A549 (cell line): ENCODE results near the gene GDPD3. TPM values are rescaled to one million over a fixed set of nuclear protein-coding genes. Genes with fewer than 3 reads are reported as not detected.

ENCODE experiments used
- ATAC-seq, 2 experiments: fragments of 200-7000 bp in 1 of 2; fragments of >200 bp in 1 of 2; cut with Nextera tagmentation in 1 of 2; cut with Tn5 transposase in 1 of 2; 3 replicates each; pipeline versions ENCODE4 v1.8.0 to v1.9.1; 2018 to 2020; ENCODE audit warnings: mild to moderate bottlenecking in 1 of 2, moderate library complexity in 1 of 2
- CTCF ChIA-PET: fragments of 300-600 bp; sonication (Branson Sonifier 250); formaldehyde crosslinking; extraction: SDS; loops from one replicate; lab custom pipeline; 2021; ENCODE audit warnings: antibody characterized with exemption, inconsistent platforms; lab: Yijun Ruan, JAX
- POLR2A ChIA-PET: fragments of 350-600 bp; formaldehyde crosslinking; extraction: SDS; loops from one replicate; lab custom pipeline; 2021; ENCODE audit warnings: antibody characterized with exemption, inconsistent platforms; lab: Yijun Ruan, JAX
- DNase-seq, 2 experiments: peaks; one replicate each; pipeline versions ENCODE4 v3.0.0 to v3.0.0-alpha.2; 2011 to 2016; ENCODE audit warnings: low read depth in 1 of 2, low spot score in 1 of 2
- FAIRE-seq: peaks from 2 replicates; lab custom pipeline; 2011; peaks lifted over from hg19 to GRCh38; lab: Jason Lieb, UNC
- H3K27ac ChIP-seq, 2 experiments: fragments of >200 bp; sonication (Bioruptor Twin); formaldehyde crosslinking; 3 replicates each; pipeline ENCODE4 v1.5.1; 2016 to 2017
- H3K4me1 ChIP-seq: fragments of >200 bp; sonication (Bioruptor Twin); formaldehyde crosslinking; 3 replicates; pipeline ENCODE4 v1.6.1; 2016
- H3K4me2 ChIP-seq: fragments of >200 bp; sonication (Bioruptor Twin); formaldehyde crosslinking; 3 replicates; pipeline ENCODE4 v1.6.1; 2016
- H3K4me3 ChIP-seq: fragments of >200 bp; sonication (Bioruptor Twin); formaldehyde crosslinking; 3 replicates; pipeline ENCODE4 v1.5.1; 2016
- H3K9me3 ChIP-seq: fragments of >200 bp; sonication (Bioruptor Twin); formaldehyde crosslinking; 3 replicates; pipeline ENCODE4 v1.6.1; 2016
- BHLHE40 ChIP-seq: IDR thresholded peaks from 2 replicates; pipeline ENCODE4 v1.6.1; 2012; ENCODE audit warnings: low read depth, low read length, inconsistent platforms
- CHD4 ChIP-seq: fragments of 200-600 bp; sonication (generic); IDR thresholded peaks from 2 replicates; pipeline ENCODE4 v1.6.1; 2016; ENCODE audit warnings: antibody characterized with exemption, mild to moderate bottlenecking, borderline replicate concordance
- EHMT2 ChIP-seq: fragments of 200-600 bp; sonication (generic); IDR thresholded peaks from 2 replicates; pipeline ENCODE4 v1.6.1; 2016; ENCODE audit warnings: antibody characterized with exemption, low read depth, mild to moderate bottlenecking, moderate library complexity
- FOSB ChIP-seq: fragments of 250-450 bp; sonication (Bioruptor Pico); IDR thresholded peaks from 2 replicates; pipeline ENCODE4 v1.5.0; 2020; ENCODE audit warnings: mild to moderate bottlenecking, moderate library complexity
- FOXS1 ChIP-seq: fragments of 250-450 bp; sonication (Bioruptor Pico); IDR thresholded peaks from 2 replicates; pipeline ENCODE4 v1.5.0; 2020; ENCODE audit warnings: mild to moderate bottlenecking, moderate library complexity
- HOXA7 ChIP-seq: fragments of 250-450 bp; sonication (Bioruptor Pico); IDR thresholded peaks from 2 replicates; pipeline ENCODE4 v1.5.0; 2020; ENCODE audit warnings: mild to moderate bottlenecking, moderate library complexity
- HOXB13 ChIP-seq: fragments of 250-450 bp; sonication (Bioruptor Pico); IDR thresholded peaks from 2 replicates; pipeline ENCODE4 v1.5.0; 2020; ENCODE audit warnings: low read depth, mild to moderate bottlenecking, moderate library complexity
- HOXB5 ChIP-seq: fragments of 250-450 bp; sonication (Bioruptor Pico); IDR thresholded peaks from 2 replicates; pipeline ENCODE4 v1.5.0; 2020; ENCODE audit warnings: mild to moderate bottlenecking, moderate library complexity
- MAFK ChIP-seq: fragments of 450-650 bp; IDR thresholded peaks from 2 replicates; pipeline ENCODE4 v1.6.1; 2014; ENCODE audit not compliant: partially characterized antibody
- MYC ChIP-seq: IDR thresholded peaks from 2 replicates; pipeline ENCODE4 v1.6.1; 2012; ENCODE audit warnings: mild to moderate bottlenecking, inconsistent platforms, low read length, improper control_type of control experiment, borderline replicate concordance
- RAD21 ChIP-seq, 2 experiments: fragments of >200 bp in 1 of 2; sonication (Bioruptor Twin) in 1 of 2; formaldehyde crosslinking in 1 of 2; IDR thresholded peaks in 1 of 2; conservative IDR thresholded peaks in 1 of 2; 2 replicates in 1 of 2; 3 replicates in 1 of 2; pipeline ENCODE4 v1.6.1; 2012 to 2018; ENCODE audit warnings: inconsistent platforms in 1 of 2
- SMC3 ChIP-seq: fragments of >200 bp; sonication (Bioruptor Twin); formaldehyde crosslinking; IDR thresholded peaks from 3 replicates; pipeline ENCODE4 v1.6.1; 2018; ENCODE audit warnings: inconsistent platforms
- TFCP2L1 ChIP-seq: fragments of 250-450 bp; sonication (Bioruptor Pico); IDR thresholded peaks from 2 replicates; pipeline ENCODE4 v1.5.0; 2021; ENCODE audit warnings: mild to moderate bottlenecking
- WGBS: methylation state at CpG from one replicate; pipeline ENCODE4 v1.1.6; 2017; ENCODE audit errors: missing lambda C conversion rate; 5-methylcytosine and 5-hydroxymethylcytosine counted together
- polyA plus RNA-seq, 4 experiments: library from polyadenylated mRNA; depleted of rRNA in 3 of 4; stranded (reverse); fragments of >200 nt; fragmentation: RNase III in 1 of 4; extraction: RNeasy Plus Mini Kit Qiagen cat#74134 plus additional on column Dnase treatment in 1 of 4; gene quantifications; 2 replicates in 3 of 4; 3 replicates in 1 of 4; pipeline ENCODE4 v1.2.3, GENCODE V29; 2011 to 2017
- TF ChIP-seq, protein P1 (sequence below): fragments of 200-600 bp; sonication (generic); IDR thresholded peaks from 2 replicates; pipeline ENCODE4 v1.6.1; 2016; ENCODE audit warnings: antibody characterized with exemption, mild to moderate bottlenecking, moderate library complexity
- TF ChIP-seq, protein P2 (sequence below): fragments of 250-450 bp; sonication (Bioruptor Pico); IDR thresholded peaks from 2 replicates; pipeline ENCODE4 v1.5.0; 2020; ENCODE audit warnings: low read depth, mild to moderate bottlenecking, moderate library complexity
- TF ChIP-seq, protein P3 (sequence below): fragments of 250-450 bp; sonication (Bioruptor Pico); IDR thresholded peaks from 2 replicates; pipeline ENCODE4 v1.5.0; 2021; ENCODE audit warnings: mild to moderate bottlenecking, moderate library complexity, borderline replicate concordance
- TF ChIP-seq, protein P4 (sequence below): fragments of 150-350 bp; IDR thresholded peaks from 2 replicates; pipeline ENCODE4 v1.6.1; 2014; ENCODE audit warnings: low read depth, mild to moderate bottlenecking, low read length
- TF ChIP-seq, protein P5 (sequence below): IDR thresholded peaks from 2 replicates; pipeline ENCODE4 v1.6.1; 2012
- TF ChIP-seq, protein P6 (sequence below): IDR thresholded peaks from 2 replicates; pipeline ENCODE4 v1.6.1; 2012; ENCODE audit warnings: low read depth, borderline replicate concordance
- TF ChIP-seq, protein P7 (sequence below): fragments of >200 bp; sonication (Bioruptor Twin); formaldehyde crosslinking; IDR thresholded peaks from 3 replicates; pipeline ENCODE4 v1.5.1; 2016

GDPD3 gene
- polyA plus RNA-seq, 2 of the 4 experiments (the other 2 are of a cell fraction): 0.58 to 1.8 TPM

DNA sequence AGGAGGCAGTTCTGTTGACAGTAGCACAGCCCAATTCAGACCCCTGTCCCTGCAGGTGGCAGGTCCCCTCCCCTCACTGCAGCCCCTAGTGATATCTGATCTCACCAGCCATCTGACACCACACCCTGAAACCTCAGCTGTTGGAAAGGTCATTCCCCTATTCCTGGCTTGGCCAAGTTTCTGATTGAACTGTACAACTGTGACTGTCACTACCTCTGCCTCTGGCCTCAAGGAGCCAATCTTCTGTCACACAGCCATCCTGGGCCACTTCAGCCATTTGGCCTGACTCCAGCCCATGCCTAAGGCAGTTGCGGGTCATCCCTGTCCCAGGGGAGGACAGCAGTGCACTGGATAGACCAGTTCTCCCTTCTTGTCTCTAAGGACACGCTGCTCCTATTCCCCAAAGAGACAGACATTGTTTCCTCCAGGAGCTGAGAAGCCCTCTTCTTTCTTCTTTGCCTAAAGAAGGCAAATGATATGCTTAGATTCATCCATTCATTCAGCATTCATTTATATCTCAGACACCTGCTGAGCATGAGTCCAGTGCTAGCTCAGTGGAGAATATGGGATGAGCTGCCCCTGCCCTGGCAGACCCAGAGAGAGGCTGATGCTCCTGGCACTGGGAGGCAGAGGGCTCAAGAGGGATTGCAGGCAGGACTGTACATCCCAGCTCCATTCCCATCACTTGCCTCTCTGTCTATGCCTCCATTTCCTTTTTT lies 52.3 kb downstream of the GDPD3 start:
- ChIA-PET CTCF (interaction anchor here (7.3 to 9.9 kb wide), 2 partner anchors 28 to 30 kb away, joined by 36 to 119 read pairs; partner anchors contain the start of genes TBX6 and TLCD3B), POLR2A (no interaction called here)
- ATAC-seq (no peak), FAIRE-seq (no peak), DNase-seq (no peak)
- 75% methylated on average over 2 of the region's 2 CpGs for WGBS
- Histone ChIP-seq H3K4me2 (no peak overlapping the region), H3K4me3 (no peak overlapping the region), H3K27ac (0 out of 6 replicates have a peak overlapping the region, but pooled peaks of 1 of the 2 experiments have one; percentile 10), H3K9me3 (no peaks in the 10 kb centered on the region), H3K4me1 (peaks cover 8% of the 10 kb centered on the region; the same call in 2 of the 3 replicates)
- TF ChIP-seq MAFK (no peak), FOSB (no peak), HOXA7 (CRISPR knock-in tag) (no peak), RAD21 (conservative IDR thresholded peaks at IDR 0.05 in 1 of 2, IDR thresholded peaks at IDR 0.05 in 1 of 2) (no peak), MYC (no peak), HOXB13 (CRISPR knock-in tag) (no peak), TFCP2L1 (CRISPR knock-in tag) (no peak), SMC3 (no peak), EHMT2 (no peak), CHD4 (no peak), HOXB5 (CRISPR knock-in tag) (no peak), FOXS1 (no peak), BHLHE40 (no peak)
- TF ChIP-seq, protein P1, sequence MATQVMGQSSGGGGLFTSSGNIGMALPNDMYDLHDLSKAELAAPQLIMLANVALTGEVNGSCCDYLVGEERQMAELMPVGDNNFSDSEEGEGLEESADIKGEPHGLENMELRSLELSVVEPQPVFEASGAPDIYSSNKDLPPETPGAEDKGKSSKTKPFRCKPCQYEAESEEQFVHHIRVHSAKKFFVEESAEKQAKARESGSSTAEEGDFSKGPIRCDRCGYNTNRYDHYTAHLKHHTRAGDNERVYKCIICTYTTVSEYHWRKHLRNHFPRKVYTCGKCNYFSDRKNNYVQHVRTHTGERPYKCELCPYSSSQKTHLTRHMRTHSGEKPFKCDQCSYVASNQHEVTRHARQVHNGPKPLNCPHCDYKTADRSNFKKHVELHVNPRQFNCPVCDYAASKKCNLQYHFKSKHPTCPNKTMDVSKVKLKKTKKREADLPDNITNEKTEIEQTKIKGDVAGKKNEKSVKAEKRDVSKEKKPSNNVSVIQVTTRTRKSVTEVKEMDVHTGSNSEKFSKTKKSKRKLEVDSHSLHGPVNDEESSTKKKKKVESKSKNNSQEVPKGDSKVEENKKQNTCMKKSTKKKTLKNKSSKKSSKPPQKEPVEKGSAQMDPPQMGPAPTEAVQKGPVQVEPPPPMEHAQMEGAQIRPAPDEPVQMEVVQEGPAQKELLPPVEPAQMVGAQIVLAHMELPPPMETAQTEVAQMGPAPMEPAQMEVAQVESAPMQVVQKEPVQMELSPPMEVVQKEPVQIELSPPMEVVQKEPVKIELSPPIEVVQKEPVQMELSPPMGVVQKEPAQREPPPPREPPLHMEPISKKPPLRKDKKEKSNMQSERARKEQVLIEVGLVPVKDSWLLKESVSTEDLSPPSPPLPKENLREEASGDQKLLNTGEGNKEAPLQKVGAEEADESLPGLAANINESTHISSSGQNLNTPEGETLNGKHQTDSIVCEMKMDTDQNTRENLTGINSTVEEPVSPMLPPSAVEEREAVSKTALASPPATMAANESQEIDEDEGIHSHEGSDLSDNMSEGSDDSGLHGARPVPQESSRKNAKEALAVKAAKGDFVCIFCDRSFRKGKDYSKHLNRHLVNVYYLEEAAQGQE: no peak
- TF ChIP-seq, protein P2, sequence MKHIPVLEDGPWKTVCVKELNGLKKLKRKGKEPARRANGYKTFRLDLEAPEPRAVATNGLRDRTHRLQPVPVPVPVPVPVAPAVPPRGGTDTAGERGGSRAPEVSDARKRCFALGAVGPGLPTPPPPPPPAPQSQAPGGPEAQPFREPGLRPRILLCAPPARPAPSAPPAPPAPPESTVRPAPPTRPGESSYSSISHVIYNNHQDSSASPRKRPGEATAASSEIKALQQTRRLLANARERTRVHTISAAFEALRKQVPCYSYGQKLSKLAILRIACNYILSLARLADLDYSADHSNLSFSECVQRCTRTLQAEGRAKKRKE (CRISPR knock-in tag): no peak
- TF ChIP-seq, protein P3, sequence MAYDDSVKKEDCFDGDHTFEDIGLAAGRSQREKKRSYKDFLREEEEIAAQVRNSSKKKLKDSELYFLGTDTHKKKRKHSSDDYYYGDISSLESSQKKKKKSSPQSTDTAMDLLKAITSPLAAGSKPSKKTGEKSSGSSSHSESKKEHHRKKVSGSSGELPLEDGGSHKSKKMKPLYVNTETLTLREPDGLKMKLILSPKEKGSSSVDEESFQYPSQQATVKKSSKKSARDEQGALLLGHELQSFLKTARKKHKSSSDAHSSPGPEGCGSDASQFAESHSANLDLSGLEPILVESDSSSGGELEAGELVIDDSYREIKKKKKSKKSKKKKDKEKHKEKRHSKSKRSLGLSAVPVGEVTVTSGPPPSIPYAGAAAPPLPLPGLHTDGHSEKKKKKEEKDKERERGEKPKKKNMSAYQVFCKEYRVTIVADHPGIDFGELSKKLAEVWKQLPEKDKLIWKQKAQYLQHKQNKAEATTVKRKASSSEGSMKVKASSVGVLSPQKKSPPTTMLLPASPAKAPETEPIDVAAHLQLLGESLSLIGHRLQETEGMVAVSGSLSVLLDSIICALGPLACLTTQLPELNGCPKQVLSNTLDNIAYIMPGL: no peak
- TF ChIP-seq, protein P4, sequence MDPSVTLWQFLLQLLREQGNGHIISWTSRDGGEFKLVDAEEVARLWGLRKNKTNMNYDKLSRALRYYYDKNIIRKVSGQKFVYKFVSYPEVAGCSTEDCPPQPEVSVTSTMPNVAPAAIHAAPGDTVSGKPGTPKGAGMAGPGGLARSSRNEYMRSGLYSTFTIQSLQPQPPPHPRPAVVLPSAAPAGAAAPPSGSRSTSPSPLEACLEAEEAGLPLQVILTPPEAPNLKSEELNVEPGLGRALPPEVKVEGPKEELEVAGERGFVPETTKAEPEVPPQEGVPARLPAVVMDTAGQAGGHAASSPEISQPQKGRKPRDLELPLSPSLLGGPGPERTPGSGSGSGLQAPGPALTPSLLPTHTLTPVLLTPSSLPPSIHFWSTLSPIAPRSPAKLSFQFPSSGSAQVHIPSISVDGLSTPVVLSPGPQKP: no peak
- TF ChIP-seq, protein P5, sequence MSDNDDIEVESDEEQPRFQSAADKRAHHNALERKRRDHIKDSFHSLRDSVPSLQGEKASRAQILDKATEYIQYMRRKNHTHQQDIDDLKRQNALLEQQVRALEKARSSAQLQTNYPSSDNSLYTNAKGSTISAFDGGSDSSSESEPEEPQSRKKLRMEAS: no peak
- TF ChIP-seq, protein P6, sequence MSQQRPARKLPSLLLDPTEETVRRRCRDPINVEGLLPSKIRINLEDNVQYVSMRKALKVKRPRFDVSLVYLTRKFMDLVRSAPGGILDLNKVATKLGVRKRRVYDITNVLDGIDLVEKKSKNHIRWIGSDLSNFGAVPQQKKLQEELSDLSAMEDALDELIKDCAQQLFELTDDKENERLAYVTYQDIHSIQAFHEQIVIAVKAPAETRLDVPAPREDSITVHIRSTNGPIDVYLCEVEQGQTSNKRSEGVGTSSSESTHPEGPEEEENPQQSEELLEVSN: no peak
- TF ChIP-seq, protein P7, sequence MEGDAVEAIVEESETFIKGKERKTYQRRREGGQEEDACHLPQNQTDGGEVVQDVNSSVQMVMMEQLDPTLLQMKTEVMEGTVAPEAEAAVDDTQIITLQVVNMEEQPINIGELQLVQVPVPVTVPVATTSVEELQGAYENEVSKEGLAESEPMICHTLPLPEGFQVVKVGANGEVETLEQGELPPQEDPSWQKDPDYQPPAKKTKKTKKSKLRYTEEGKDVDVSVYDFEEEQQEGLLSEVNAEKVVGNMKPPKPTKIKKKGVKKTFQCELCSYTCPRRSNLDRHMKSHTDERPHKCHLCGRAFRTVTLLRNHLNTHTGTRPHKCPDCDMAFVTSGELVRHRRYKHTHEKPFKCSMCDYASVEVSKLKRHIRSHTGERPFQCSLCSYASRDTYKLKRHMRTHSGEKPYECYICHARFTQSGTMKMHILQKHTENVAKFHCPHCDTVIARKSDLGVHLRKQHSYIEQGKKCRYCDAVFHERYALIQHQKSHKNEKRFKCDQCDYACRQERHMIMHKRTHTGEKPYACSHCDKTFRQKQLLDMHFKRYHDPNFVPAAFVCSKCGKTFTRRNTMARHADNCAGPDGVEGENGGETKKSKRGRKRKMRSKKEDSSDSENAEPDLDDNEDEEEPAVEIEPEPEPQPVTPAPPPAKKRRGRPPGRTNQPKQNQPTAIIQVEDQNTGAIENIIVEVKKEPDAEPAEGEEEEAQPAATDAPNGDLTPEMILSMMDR: no peak
